NCI-H2081 (cell line): ENCODE measurements around the gene FTO.

Source experiments
- DNase-seq, 2 experiments: peaks; one replicate each; lab custom pipeline; 2025; lab: John Stamatoyannopoulos, UW

The FTO gene

DNA sequence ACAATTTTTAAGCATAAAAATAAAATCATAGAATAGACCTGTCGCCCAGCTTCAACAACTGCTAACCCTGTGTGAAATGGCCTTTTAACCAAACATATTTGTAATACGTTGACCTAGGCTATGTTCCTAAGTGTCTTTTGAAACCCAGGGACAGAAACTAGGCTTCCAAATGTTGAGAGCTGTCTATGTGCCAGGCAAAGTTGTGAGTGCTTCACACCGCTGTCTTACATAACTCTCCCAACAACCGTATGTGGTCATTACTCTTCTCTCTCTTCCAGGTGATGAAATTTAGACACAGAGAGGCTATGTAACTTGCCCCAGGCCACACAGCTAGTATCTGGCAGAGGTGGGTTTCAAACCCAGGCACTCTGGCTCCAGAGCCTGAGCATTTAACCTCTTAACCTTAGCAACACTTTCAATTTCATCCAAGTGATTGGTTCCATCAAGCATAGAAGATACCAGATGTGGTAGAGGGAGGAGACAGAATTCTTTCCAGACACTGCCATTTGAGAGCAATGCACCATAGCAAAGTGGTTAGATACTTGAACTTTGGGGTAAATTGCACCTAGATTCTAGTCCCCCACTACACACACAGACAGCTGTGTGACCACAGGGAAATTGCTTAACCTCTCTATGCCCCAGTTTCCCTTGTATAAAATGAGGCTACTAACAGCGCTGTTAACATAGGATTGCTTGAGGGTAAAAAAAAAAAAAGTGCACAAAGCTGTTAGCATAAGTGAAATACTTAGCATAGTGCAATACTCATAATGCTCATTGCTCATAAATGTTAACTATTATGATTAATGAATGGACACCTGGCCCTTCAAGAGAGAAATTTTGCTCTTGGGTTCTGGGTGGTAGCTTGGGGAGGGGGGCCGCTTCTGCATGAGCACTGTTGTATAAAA is 422.0 kb downstream of the FTO start:
- no peak for DNase-seq

DNA sequence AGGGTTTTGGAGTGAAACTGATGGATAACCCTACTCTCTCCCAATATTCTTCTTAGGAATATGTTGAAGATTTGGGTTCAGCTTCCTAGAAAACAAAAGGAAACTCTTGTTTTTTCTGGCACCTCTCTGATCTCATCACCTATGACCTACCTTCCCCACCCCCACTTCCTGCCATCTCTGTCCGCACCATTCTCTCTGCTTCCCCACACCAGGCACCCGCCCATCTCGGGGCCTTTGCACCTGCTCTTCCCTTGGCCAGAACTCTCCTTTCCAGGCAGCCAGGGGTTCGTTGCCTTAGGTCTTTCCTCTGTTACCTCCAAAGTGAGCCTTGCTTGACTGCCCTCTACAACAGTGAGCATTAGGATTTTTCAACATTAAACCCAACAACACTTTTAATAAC is 423.0 kb downstream of the FTO start:
- no peak for DNase-seq

DNA sequence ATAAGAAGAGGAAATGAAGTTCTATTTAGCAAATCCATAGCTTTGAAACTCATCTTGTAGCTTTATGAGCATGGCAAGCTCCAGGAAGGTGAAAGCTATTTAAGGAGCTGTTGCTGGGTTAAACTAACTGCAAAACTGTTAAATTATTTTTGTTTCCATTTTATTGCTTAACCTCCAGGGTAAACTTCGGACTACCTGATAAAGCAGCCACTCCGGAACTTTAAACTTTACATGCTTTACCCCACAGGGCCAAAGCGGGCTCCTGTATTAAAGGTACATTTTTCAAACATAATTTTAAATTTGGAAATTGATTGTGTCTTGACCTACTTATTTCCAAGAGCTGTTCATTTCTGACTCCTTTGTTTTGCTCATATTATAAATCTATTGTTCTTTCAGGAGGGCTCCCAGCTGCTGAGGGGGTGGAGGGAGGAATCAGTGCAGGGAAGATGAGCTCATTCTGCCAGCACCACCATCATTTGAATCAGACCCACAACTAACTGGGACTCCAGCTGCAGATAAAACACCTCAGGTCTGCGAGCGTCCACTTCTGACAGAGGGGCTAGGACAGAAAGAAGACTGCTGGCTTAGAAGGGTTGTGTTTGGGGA is 424.8 kb downstream of the FTO start:
- no peak for DNase-seq

DNA sequence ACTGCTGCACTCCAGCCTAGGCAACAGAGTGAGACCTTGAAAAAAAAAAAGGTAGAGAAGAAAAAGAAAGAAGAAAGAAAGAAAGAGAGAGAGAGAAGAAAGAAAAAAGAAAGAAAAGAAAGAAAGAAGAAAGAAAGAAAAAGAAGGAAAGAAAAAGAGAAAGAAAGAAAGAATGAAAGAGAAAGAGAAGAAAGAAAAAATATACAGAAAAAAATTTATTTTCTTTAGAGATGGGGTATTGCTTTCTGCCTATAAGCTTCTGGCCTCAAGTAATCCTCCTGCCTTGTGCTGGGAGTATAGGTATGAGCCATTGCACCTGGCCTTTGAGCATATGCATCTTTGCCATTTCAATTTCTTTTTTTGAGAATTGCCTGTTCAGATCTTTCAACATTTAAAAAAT is 425.9 kb downstream of the FTO start:
- DNase-seq: no peak

DNA sequence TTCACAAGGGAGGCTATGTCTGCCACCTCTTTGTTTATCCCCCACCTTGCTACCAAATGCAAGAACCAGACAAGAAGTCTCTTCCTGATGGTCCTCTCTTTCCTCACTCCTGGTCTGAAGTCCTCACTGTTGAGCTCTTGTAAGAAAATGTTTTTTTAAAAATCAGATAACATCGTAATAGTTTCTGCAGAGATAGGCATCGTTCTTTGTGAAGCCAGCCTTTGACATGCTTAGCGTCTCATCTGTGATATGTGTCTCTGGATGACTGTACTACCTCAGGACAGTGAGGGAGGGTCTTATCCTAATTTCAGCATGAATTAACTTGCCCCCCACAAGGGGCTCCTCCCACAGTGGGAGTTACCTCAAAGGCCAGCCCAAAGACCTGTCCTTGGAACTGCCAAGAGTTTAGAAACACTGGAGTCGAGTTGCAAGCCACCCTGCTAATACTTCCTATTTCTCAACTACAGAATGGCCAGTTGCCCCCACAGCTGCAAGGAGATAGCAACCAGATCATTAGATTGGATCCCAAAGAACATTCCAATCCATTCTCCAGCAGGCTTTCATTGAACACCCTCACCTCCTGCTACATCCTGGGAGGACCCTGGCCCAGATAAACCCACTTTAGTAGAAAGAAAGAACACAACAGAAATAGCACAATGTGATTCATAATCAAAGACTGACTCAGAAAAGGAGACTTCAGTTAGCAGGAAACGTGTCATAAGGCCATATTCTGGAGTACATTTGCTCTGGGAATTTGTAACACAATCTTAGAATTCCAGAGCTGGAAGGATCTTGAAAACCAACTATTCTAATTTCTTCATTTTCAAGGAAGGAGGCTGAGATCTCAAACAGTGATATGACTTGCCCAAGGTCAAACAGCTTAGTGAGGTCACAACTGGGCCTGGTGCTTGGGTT is 431.7 kb downstream of the FTO start:
- DNase-seq: no peak

DNA sequence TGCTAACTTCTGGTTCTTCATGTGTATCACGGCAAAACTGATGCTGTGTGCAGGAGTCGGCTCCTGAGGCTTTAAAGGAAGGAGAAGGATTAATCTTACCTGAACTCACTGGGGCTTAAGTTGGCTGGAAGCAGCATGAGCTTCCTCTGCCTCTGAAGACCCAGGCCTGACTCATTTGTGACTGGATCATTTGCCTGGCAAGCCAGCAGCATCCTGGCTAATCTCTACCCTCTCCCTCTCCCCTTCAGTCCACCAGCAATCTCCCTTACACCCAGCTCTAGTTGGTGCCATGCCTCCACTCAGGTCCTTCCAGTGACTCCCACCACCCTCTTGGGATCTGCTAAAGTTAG is 432.3 kb downstream of the FTO start:
- no peak for DNase-seq

DNA sequence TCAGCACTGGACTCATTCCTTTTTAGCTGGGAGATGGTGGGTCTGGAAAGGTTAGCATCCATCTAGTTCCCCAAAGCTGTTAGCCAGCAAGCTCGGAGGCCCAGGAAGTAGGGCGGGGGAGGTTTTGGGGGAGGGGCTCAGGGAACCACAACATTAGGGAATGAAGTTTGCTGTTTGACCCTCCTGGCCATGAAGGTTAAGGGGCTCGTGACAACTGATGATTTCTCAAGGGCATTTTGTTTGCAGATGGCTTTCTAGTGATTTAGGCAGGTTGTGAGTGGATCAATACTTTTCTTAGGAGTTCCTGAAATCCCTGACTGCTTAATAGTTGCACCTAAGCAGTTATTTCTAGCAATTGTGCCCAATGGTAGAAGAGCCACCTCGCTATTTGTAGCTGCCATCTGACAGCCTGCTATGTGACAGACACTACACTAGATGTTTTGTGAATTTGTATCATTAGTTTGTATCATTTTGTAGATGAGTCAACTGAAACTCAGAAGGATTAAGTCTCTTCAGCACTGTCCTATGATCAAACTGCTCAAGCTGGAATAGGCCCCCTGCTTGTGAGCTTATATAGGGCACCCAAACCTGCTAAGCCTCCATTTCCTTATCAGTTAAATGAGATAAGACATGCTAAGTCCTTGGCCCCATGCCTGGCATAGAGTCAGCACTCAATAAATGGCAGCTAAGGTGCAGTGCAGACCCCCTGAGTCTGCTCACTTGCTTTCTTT is 436.3 kb downstream of the FTO start:
- DNase-seq: no peak

DNA sequence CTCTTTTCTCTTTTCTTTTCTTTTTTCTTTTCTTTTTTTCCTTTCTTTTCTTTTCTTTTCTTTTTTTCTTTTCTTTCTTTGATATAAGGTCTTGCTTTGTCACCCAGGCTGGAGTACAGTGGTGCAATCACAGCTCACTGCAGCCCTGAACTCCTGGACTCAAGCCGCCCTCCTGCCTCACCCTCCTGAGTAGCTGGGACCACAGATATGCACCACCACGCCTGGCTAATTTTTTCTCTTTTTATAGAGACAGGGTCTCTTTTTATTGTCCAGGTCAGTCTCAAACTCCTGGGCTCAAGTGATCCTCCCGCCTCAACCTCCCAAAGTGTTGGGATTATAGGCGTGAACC is 436.8 kb downstream of the FTO start:
- DNase-seq: no peak

DNA sequence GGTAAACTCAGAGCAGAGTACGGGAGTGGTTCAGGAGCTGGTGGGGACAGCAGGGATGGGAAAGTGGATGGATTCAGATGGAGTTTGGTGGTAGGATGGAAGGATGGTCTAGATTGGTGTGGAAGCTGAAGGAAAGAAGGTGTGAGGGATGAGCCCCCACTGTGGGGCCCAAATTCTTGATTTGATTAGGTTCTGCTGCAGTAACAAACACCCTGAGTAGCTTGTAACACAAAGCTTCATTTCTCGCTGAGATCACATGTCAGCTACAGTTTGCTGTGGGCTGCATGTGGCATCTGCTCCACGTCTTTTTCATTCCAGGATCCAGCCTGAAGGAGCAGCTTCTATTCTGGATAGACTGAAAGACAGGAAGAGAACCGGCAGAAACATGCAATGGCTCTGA is 438.8 kb downstream of the FTO start:
- no peak for DNase-seq

DNA sequence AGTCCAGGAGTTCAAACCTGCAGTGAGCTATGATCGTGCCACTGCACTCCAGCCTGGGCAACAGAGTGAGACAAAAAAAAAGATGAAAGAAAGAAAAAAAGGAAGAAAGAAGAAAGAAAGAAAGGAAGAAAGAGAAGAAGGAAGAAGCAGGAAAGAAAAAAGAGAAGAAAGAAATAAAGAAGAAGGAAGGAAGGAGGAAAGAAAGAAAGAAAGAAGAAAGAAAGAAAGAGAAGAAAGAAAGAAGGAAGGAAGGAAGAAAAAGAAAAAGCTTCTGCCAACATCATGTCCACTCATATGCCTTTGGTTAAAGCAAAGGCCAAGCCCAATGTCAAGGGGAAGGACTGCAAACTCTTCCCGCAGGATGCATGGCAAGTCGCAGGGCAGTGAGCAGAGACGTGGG is 439.5 kb downstream of the FTO start:
- DNase-seq: no peak

DNA sequence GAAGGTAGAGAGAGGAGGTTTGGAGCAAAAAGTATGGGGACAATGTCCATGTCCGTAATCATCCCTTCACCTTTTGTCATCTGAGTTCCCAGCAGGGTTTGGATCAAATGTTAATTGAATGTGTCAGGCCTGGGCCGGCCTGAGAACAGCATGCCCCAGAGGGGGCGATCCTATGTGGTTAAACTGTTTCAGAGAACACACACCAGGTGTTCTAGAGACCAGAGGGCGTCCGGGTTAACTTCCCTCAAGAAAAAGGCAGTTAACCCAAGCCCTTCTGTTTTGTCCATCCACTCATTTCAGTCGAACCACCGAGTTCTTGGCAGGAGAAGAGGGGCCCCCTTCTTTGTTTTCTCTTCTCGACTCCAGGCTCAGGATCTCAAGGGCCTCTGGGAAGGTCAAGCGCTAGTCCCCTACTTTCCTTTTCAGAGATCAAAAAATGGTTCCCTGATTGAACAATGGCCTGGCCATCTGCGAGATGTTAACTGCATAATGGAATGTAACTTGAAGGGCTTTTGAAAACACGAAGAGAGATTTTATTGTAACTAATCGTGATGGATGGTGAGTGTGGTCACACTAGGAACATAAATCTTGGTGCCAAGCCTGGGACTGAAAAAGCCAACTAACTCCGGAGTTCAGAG is 440.1 kb downstream of the FTO start:
- no peak for DNase-seq

DNA sequence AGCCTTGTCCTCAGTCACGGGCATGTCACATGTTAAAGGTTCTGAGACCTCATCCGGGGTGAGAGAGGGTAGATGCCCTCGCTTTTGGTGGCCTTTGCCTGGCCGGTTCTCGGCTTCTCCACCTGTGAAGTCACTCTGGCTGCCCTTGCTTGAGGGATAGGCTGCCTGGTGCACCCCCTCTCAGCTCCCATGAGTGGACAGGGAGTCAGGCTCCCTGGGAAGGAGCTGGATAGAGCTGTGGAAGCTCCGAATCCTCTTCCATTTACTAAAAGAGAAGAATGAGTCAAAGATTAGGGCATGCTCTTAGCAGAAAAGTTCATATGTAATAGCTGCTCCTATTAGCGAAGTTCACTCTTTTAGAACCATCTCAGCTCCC is 440.6 kb downstream of the FTO start:
- DNase-seq: no peak

DNA sequence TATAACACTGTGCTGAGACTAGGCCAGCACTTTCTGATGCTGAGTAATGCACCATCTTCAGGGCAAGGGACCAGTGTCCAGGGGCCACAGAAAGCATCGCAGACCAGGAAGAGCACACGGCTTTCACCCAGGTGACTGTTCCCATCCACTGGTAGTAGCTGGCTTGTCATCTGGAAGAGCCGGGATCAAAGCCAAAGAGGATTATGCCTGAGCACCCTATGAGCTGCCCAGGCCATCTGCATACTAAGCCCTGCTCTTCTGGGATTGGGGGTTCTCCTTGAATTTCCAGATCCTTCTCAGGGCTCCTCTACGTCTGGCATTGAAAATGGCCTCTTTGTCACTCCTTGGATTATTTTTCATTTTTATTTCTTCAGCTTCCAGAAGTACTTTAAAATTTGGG is 441.9 kb downstream of the FTO start:
- DNase-seq: no peak

DNA sequence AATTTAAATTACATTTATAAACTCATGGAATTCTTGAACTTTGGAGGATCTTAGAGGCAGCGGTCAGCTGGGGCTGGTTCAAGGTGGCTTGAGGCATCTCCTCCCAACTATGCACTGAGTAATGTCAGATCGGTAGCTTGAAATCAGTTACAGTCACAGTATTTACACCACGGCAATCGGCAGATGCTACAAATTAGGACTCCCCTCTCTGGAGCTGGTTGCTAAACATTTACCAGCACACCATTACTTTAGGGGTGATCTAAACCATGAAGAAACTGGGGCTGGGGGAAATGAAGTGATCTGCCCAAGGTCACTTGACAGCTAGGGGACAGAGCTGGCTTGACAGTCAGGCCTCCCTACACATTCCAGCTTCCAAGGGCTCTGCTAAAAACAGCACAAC is 445.0 kb downstream of the FTO start:
- DNase-seq: no peak

DNA sequence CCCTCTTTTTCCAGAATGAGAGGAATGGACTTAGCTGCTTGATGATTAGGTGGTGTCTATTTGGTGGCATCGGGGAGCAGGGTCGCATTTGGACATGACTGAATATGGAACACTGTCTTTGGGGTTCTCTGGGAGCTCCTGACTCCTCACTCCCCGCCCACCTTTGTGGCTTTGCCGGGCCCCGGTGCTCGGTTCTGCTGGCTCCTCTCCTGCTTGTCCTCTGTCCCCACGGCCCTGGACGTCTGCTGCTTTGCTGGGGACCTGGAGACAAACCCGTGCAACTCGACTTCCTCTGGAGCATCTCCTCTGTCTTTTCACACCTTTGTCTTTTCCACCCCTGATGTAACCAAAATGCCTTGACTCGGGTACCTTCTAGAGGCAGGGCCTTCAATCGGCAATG is 446.9 kb downstream of the FTO start:
- no peak for DNase-seq

DNA sequence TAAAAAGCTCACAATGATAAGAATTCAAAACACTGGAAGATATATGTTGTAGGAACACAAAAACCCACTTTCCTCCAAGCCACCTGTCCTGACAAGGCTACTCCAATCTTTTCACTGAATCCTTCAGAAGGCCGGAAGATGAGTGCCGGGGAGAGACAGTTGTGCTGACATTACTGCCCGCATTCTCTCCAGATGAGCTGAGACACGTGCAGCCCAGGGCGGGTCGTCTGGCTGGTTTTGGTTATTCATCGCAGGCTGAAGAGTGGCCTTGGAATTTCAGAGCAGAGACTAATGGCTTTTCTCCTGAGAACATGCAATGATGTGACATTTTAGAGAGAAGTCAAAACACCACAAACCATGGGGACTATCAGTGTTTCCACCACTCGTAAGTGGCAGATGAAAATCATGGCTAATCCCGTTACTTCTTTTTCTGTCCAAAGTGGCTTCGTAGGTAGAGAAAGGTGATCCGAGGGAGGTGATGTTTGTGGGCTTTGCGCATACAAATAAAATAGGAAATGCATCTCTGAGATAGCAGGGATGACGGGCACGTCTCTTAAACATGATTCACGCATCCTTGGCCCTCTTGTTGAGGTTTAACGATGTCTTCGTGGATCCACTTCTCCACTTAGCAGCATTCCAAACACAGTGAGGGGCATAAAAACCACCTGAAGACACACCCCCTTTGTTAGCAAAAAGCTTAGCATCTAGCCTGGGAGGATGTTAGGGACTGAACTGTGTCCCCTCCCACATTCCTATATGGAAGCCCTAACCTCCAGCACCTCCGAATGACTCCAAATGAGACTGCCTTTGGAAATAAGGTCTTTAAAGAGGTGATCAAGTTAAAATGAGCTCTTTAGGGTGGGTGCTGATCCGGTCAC is 448.6 kb downstream of the FTO start:
- no peak for DNase-seq

DNA sequence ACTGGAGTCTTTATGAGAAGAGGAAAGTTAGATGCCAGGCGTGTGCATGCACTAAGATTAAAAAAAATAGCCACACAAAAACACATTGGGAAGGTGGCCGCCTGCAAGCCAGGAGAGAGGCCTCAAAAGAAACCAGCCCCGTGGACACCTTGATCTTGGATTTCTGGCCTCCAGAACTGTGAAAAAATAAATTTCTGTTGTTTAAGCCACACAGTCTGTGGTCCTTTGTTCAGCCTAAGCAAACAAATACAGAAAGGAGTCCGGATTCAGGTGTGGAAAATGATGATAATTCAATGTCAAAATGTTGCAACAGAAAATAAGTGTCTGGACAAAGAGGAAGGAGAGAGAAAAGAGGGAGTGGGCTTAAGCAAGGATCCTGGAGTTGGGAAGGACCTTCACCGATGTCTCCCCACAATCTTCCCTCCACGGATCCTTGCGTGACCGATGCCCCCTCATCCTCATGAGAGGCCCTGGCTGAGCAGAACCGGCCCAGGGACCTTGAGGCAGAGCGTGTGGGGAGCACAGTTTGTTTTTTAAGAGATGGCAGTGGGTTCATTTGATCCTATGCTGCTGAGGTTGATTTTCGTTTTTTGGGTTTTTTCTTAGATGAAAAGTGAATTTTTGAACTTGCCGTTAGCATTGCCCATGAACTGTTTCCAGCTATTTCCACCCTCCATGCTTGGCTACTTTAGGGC is 449.4 kb downstream of the FTO start:
- DNase-seq: no peak

DNA sequence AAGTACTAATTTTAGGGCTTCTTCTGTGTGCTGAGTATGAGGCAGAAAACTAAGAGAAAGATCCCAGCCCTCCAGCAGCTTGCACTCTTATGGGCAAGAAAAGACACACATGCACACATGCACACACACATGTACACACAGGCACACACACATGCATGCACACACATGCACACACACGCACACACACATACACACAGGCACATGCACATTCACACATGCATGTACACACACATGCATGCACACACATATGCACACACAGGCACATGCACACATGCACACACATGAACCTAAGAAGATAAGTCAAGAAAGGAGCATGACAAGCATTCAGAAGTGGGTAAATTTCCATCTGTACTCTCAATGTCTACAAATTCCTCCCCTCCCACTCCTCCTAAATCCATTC is 452.4 kb downstream of the FTO start:
- DNase-seq: no peak

DNA sequence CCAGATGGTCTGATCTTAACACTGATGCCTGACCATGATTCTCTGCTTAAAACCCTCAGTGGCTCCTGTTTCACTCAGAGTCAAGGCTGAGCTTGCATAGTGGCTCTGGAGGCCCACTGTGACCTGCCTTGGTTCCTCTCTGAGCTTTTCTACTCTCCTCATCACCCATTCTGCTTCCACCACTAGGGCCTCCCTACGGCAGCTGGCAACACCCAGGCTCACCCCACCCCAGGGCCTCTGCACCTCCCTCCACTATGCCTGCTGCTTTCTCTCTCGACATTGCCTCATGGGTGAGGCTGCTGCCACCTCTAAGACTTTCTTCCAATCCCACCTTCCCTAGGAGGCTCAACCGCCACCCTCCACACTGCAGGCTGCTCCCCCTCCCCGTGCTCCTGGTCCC is 455.0 kb downstream of the FTO start:
- no peak for DNase-seq

DNA sequence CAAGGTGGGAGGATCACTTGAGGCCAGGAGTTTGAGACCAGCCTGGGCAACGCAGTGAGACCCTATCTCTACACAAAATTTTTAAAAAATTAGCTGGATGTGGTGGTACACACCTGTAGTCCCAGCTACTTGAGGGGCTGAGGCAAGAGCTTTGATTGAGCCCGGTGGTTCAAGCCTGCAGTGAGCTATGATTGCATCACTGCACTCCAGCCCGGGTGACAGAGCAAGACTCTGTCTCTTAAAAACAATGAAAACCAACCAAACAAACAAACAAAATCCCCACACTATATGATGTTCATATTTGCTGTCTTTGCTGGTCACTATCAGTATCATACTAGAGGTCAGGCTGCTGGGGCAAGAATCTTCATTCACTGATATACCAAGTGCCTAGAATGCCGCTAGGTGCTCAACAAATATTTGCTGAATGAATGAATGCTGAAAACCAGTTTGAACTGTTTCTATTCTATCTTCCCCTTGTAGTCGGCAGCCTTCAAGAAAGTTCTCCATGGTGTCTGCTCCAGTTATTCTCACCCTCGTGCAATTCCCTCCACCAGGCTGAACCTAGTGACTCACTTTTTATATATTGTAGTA is 455.6 kb downstream of the FTO start:
- DNase-seq: no peak
